ENCODE measurements around the gene FNIP1.

- TF ChIP-seq POLR2A (IDR thresholded peaks at IDR 0.05) = no peak
- TF ChIP-seq CTCF (IDR thresholded peaks at IDR 0.05) = no peak
- no peak for TF ChIP-seq POLR2AphosphoS5 (IDR thresholded peaks at IDR 0.05; ENCODE audit: insufficient read depth in 1 of 2, low read depth in 1 of 2)
These were observed 18.2 kb upstream of the FNIP1 start for GRCh38 chr5:131814990-131815389.

Data from vagina (tissue), 2 donors.